Thoracic aorta (tissue), 2 donors: ENCODE results near the gene MYO1C. TPM values are rescaled to one million over a fixed set of nuclear protein-coding genes. Genes with fewer than 3 reads are reported as not detected.
A peak's percentile ranks its signal among the peaks of the same experiment; 100 is the strongest.

ENCODE experiments used
- ATAC-seq: fragments of 150-250 bp; one replicate; pipeline ENCODE4 v1.8.0; 2017; ENCODE audit warnings: low read depth; ENCODE audit not compliant: insufficient number of reproducible peaks, low FRiP score
- DNase-seq: peaks from one replicate; pipeline ENCODE4 v3.0.0-alpha.2; 2020; ENCODE audit warnings: low spot score
- H3K27ac ChIP-seq, 2 donors: fragments of 200-600 bp; sonication (generic); 1 replicate in 1 of 2; 2 replicates in 1 of 2; pipeline ENCODE4 v1.5.1; 2016; ENCODE audit warnings: mild to moderate bottlenecking in 2 of 2, moderate library complexity in 2 of 2
- H3K27me3 ChIP-seq: fragments of 200-600 bp; sonication (generic); replicated peaks from 2 replicates; pipeline ENCODE4 v1.6.0; 2016; ENCODE audit warnings: mild to moderate bottlenecking; ENCODE audit not compliant: insufficient read depth
- H3K36me3 ChIP-seq: fragments of 200-600 bp; sonication (generic); one replicate; pipeline ENCODE4 v1.5.1; 2016
- H3K4me1 ChIP-seq, 2 donors: fragments of 200-600 bp; sonication (generic); 1 replicate in 1 of 2; 2 replicates in 1 of 2; pipeline versions ENCODE4 v1.5.1 to v1.6.0; 2016; ENCODE audit warnings: low read depth in 2 of 2, mild to moderate bottlenecking in 1 of 2; ENCODE audit not compliant: control insufficient read depth in 1 of 2
- H3K4me3 ChIP-seq: fragments of 200-600 bp; sonication (generic); 2 replicates; pipeline ENCODE4 v1.5.1; 2016; ENCODE audit warnings: mild to moderate bottlenecking
- H3K9me3 ChIP-seq: fragments of 200-600 bp; sonication (generic); 2 replicates; pipeline ENCODE4 v1.5.1; 2016
- total RNA-seq, 2 donors: library from RNA; depleted of rRNA; stranded (reverse); fragments of >200 nt; gene quantifications; one replicate each; pipeline versions ENCODE4 v1.1.0 to v1.2.3, GENCODE V29; 2016
- TF ChIP-seq, protein P1 (sequence below): fragments of 200-600 bp; sonication (generic); IDR thresholded peaks from one replicate; pipeline ENCODE4 v1.5.1; 2019; ENCODE audit warnings: antibody characterized with exemption

The MYO1C gene
- total RNA-seq, 2 donors from 2014 or later = 160 to 226 TPM

DNA sequence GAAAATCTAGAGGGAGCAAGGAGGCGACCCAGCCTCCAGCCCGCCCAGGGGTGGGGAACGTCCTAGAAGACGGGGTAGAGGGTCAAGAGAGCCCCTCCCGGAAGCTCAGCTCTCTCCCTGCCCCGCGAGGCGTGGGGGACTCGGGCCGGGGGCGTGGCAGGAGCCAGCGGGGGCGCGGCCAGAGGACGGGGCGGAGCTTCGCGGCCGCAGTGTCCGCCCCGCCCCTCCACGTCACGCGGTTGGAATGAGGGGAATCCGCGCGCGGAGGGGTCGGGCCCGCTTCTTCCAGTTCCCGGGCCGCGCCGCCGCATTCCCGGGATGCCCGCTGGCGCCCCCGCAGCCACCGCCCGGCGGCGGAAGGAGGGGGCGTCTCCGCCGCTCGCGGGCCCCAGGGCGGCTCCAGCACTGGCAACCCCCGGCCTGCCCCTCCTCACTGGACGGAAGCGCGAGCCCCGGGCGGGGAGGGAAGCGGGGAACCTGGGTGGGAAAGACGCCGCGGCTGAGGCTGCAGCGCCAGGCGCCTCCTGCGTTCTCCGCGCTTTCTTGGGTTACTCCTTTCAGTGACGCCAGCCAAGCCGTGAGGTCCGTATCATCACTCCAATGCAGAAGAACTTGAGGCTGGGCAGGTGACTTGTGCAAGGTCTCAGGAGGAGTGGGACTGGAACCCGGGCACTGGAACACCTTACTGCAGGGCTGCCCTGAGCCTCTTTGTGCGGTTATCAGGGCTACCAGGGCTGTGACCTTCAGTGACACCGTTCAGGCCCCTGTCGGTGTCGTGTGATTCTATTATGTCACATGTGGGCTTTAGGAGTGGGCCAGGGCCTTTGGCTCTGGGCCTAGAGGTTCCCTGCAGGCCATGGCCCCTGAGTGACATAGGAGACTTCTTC, 4.3 kb downstream of the MYO1C start:
- H3K4me1 ChIP-seq = peaks cover 39 to 71% of the 10 kb centered on the region in 2 donors
- TF ChIP-seq, protein P1, sequence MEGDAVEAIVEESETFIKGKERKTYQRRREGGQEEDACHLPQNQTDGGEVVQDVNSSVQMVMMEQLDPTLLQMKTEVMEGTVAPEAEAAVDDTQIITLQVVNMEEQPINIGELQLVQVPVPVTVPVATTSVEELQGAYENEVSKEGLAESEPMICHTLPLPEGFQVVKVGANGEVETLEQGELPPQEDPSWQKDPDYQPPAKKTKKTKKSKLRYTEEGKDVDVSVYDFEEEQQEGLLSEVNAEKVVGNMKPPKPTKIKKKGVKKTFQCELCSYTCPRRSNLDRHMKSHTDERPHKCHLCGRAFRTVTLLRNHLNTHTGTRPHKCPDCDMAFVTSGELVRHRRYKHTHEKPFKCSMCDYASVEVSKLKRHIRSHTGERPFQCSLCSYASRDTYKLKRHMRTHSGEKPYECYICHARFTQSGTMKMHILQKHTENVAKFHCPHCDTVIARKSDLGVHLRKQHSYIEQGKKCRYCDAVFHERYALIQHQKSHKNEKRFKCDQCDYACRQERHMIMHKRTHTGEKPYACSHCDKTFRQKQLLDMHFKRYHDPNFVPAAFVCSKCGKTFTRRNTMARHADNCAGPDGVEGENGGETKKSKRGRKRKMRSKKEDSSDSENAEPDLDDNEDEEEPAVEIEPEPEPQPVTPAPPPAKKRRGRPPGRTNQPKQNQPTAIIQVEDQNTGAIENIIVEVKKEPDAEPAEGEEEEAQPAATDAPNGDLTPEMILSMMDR = peak; percentile 34
- ATAC-seq = peak; percentile 28

GRCh38 chr17:1486802-1487695, 5.4 kb downstream of the MYO1C start:
- TF ChIP-seq, protein P1 = no peak
- Histone ChIP-seq H3K27me3 (no peaks in the 10 kb centered on the region), H3K4me3 (peak overlapping the region; percentile 90), H3K4me1 (peaks cover 28 to 66% of the 10 kb centered on the region in 2 donors), H3K36me3 (peaks cover 13% of the 10 kb centered on the region), H3K9me3 (no peaks in the 10 kb centered on the region), H3K27ac (peak overlapping the region; percentile 92 to 95)
- peak; percentile 16 for ATAC-seq
- peak; percentile 62 for DNase-seq

More for the DNA sequence above, 4.3 kb downstream of the MYO1C start:
- Histone ChIP-seq H3K27ac (peak overlapping the region; percentile 92 to 95), H3K36me3 (peaks cover 5% of the 10 kb centered on the region), H3K9me3 (no peaks in the 10 kb centered on the region), H3K27me3 (no peaks in the 10 kb centered on the region), H3K4me3 (peak overlapping the region; percentile 90)
- DNase-seq = no peak

GRCh38 chr17:1485423-1486376, 6.8 kb downstream of the MYO1C start:
- ATAC-seq = peak; percentile 15
- Histone ChIP-seq H3K27me3 (no peaks in the 10 kb centered on the region), H3K27ac (peak overlapping the region; percentile 92 to 95), H3K4me1 (peaks cover 24 to 72% of the 10 kb centered on the region in 2 donors), H3K9me3 (no peaks in the 10 kb centered on the region), H3K36me3 (peaks cover 17% of the 10 kb centered on the region), H3K4me3 (peak overlapping the region; percentile 90)
- TF ChIP-seq, protein P1 = no peak
- no peak for DNase-seq

GRCh38 chr17:1484676-1485422, 7.6 kb downstream of the MYO1C start:
- H3K36me3 ChIP-seq = peaks cover 24% of the 10 kb centered on the region
- H3K4me3 ChIP-seq = peak overlapping the region; percentile 90
- DNase-seq (no peak), ATAC-seq (no peak)
- peak overlapping the region; percentile 92 to 95 for H3K27ac ChIP-seq
- TF ChIP-seq, protein P1 = peak; percentile 18
- no peaks in the 10 kb centered on the region for H3K9me3 ChIP-seq
- H3K4me1 ChIP-seq = peaks cover 22 to 67% of the 10 kb centered on the region in 2 donors
- H3K27me3 ChIP-seq = no peaks in the 10 kb centered on the region
